Measurements from ENCODE around the gene PLA2G2F.

PLA2G2F gene

DNA sequence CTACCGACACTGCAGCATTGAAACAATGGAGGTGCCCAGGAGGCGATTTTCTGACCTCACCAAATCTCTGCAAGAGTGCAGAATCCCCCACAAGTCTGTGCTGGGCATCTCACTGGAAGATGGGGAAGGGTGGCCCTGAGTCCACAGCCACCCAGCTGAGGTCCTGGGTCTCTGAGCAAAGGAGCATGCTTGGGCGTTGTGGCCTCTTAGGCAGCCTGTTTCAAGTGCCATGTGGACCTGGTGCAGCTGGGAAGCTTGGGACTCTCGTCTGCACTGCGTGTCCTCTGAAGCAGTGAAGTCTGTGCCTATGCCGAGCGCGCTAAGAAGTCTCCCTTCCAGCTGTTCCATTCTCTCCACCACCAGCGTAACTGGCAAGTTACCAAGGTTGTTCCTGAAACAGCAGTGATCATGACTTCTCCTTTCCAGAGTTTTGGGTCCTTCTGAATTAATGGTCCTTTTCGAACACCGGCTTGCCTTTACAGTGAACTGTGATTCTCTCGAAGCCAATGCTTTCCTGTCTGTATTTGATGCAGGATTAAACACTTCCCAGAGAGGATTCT is 52.2 kb downstream of the PLA2G2F start:
- TF ChIP-seq ZNF274 (IDR thresholded peaks at IDR 0.05; ENCODE audit: low read depth, low read length): no peak
- H3K4me3 ChIP-seq (ENCODE audit: low read length): no peak overlapping the region

DNA sequence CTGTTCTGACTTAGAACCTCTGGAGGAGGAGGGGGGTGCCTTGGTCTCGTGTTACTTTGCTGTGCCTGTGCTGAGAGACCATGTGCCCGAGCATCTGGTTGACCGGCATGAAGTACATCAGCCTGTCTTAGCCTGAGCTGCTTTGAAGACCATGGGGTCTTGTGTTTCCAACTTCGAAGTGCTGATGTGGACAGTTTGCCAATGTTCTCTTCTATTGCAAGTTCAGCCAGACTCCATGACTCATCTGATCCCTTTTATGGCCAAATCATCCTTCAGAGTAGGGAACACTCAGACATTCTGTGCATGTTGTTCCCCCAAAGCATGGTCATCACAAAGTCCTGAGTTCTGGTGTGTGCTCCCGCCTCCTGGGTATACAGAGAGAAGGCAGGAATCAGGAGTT is 53.2 kb downstream of the PLA2G2F start:
- TF ChIP-seq ZNF274 (IDR thresholded peaks at IDR 0.05; ENCODE audit: low read depth, low read length): no peak
- no peak overlapping the region for H3K4me3 ChIP-seq (ENCODE audit: low read length)

DNA sequence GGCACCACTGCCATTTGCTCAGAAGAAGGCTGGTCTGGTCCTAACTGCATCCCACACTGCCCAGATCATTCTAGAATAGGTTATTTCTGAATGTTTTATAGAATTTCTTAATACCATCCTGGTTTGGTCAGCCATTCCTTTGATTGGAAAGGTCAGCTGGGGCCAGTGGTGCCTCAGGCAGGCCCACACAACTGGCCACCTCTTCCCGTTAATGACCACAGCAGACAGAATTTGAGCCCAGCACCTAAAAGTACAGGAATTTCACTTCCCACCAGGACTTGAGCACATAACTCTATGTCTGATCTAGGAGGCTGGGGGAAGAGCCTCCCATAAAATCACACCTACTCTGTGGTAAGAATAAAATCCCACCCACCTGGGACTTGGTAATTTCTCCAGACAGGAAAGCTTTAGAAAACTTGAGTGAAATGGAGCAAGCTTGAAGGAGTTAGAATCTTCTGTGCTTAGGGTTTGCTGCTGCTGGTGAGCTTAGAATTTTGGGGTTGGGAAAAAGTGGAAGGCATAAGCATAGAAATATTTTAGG is 53.8 kb downstream of the PLA2G2F start:
- TF ChIP-seq ZNF274 (IDR thresholded peaks at IDR 0.05; ENCODE audit: low read depth, low read length): no peak
- H3K4me3 ChIP-seq (ENCODE audit: low read length): no peak overlapping the region

DNA sequence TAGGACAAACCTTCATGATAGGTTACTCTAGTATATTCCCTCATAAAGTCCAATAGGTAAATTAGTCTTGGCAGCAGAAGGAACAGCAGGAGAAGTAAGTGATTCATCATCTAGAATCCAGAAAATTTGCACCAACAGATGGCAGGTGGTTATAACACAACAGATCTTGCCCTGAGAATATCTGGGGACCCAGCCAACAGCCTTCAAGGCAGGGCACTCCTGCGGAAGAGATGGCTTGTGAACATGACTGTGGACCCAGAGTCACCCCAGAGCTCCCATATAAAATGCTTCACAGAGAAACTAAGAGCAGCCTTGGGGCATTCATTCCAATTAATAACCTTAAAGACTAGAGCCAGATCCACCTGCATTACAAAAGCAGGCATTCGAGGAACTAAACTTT is 55.1 kb downstream of the PLA2G2F start:
- TF ChIP-seq ZNF274 (IDR thresholded peaks at IDR 0.05; ENCODE audit: low read depth, low read length): no peak
- no peak overlapping the region for H3K4me3 ChIP-seq (ENCODE audit: low read length)

DNA sequence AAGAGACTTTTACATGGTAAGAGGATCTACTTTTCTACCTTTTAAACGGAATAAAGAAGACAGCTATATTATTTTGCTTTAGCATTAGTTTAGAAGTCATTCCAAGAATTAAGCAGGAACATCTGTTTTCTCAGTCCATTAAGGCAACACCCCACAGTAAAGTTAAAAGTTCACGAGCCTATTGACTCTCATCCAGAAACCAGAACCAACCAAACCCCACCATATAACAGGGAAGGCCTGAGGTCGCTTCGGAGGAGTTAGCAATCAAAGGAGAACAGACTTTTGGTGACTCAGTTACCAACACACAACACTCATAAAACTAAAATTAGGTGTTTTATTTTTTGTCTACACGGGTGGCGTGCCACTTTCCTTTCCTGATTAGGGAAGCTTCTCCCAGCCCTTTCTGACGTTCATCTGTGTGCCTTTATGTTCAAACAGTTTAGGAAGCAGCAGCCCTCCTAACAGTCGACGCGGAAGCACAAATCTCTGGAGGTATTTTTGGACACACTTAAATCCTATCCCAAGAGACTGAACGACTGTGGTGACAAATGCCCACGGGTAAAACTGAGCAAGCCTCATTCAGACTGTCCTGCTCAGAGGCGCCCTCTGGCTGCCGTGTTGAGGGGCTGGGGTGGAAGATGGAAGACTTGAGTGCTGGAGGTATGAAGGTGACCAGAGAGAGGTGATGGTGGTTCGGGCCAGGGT is 55.8 kb downstream of the PLA2G2F start:
- no peak for TF ChIP-seq ZNF274 (IDR thresholded peaks at IDR 0.05; ENCODE audit: low read depth, low read length)
- H3K4me3 ChIP-seq (ENCODE audit: low read length): no peak overlapping the region

DNA sequence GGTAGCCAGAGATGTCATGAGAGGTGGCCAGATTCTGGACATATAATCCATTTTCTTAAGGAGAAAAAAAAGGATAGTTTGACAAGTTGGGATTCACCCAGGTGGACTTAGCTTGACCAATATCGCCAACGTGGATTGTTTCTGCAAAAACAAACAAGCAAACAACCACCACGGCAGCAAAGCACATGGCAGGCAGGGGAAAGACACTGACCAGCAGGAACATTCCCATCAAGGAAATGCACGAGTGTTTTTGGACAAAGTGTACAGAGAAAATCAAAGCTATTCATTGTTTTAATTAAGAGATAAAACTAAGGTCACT is 56.3 kb downstream of the PLA2G2F start:
- no peak overlapping the region for H3K4me3 ChIP-seq (ENCODE audit: low read length)
- no peak for TF ChIP-seq ZNF274 (IDR thresholded peaks at IDR 0.05; ENCODE audit: low read depth, low read length)

DNA sequence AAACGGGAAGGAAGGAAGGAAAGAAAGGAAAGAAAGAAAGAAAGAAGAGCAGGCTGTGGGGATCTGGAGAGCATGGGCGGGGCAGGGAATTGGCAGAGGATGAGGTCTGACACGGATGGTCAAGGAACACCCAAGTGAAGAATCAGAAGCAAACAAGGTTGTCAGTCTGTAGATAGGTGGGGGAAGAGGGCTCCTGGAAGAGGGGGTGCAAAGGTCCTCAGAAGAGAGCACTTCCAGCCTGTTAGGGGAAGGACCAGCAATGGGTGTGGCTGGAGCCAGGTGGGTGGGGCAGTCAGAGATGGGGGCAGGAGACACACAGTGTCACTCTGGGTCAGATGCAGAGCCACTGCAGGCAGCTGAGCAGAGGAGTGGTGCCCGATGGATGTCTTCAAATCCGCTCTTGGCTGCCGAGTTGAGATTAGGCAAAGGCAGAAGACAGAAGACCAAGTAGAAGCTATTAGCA is 58.2 kb downstream of the PLA2G2F start:
- TF ChIP-seq ZNF274 (IDR thresholded peaks at IDR 0.05; ENCODE audit: low read depth, low read length): no peak
- H3K4me3 ChIP-seq (ENCODE audit: low read length): no peak overlapping the region

DNA sequence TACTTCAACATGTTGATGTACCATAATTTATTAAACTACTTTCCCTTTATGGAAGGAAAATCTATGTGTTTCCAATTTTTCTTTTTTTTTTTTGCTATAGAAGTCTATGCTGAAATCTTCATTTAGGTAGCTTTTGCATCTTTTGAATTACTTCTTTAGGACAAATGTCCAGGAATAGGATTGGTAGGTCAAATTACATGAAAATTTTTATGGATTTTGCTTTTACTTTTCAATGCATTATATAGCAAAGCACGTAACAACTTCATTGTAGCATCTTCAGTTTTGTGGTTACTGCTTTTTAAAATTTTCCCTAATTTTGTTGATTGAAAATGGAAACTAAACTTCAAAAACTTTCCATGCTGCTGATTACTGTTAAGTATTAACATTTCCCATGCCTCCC is 59.2 kb downstream of the PLA2G2F start:
- no peak overlapping the region for H3K4me3 ChIP-seq (ENCODE audit: low read length)

DNA sequence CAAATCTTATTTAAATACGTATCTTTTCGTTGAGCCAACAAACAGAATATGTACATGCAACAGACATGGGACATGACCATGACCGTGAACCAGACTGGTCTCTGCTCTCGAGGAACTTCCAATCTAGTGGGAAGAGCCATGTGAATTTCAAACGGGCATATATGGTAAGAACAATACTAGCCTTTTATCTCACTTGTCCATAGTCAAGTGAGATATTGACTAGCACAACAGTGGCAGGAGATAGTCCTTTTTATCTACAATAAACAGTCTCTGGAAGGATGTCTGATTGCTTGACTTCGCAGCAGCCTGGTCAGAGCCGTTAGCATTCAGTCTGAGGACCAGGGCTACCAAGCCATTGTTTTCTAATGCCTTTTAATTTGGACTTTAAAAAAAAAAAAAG is 59.8 kb downstream of the PLA2G2F start:
- no peak overlapping the region for H3K4me3 ChIP-seq (ENCODE audit: low read length)
- TF ChIP-seq ZNF274 (IDR thresholded peaks at IDR 0.05; ENCODE audit: low read depth, low read length): no peak

More for the DNA sequence above, 59.2 kb downstream of the PLA2G2F start:
- TF ChIP-seq ZNF274 (IDR thresholded peaks at IDR 0.05; ENCODE audit: low read depth, low read length): no peak

DNA sequence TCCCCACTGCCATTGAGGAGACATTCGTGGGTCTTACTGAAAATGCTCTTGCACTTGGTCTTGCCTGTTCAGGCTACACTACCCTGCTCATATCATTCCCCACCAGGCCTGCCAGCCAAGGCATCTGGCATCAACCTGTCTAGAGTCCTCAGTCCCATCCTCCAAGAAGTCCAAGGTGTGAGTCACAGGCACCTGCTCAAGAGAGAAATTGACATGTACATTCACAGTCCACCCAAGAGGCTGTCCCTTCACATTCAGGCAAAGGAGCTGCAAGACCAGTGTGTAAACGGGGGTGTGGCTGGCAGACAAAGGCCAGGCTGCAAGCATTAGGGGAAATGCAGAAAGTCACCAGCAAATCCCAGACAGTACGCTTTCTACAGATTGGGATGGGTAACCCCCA is 60.3 kb downstream of the PLA2G2F start:
- no peak overlapping the region for H3K4me3 ChIP-seq (ENCODE audit: low read length)
- no peak for TF ChIP-seq ZNF274 (IDR thresholded peaks at IDR 0.05; ENCODE audit: low read depth, low read length)

DNA sequence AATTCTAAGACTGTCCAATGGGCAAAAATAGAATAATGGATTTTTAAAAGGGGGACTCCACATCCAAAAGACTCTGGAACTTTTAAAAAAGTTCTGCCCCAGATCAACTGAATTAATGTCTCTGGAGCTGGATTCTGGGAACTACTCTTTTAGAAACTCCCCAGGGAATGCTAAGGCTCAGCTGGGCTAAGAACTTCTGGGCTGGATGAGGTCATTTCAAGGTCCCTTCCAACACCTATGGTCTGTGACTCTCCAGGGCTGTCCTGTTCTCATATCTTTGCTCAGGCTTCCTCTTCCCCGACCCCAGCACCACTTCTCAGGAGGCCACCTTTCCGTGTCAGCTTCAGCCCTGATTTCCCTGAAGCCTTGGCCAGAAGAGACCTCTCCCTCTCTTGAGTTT is 60.7 kb downstream of the PLA2G2F start:
- no peak overlapping the region for H3K4me3 ChIP-seq (ENCODE audit: low read length)
- TF ChIP-seq ZNF274 (IDR thresholded peaks at IDR 0.05; ENCODE audit: low read depth, low read length): no peak

All from GM08714 (cell line).